ENCODE data around the gene PARP12.

- TF ChIP-seq CBX5 (IDR thresholded peaks at IDR 0.05; ENCODE audit: low read depth, low read length): no peak
- no peak for TF ChIP-seq SP1 (IDR thresholded peaks at IDR 0.05; ENCODE audit: low read depth, low read length)
- no peak for TF ChIP-seq CEBPB (IDR thresholded peaks at IDR 0.05; ENCODE audit: low read depth, low read length)
These were observed 18.5 kb downstream of the PARP12 start for GRCh38 chr7:140044251-140044650.

Measured in H1 (cell line).